Mesothelial cell of epicardium (in vitro differentiated cells): ENCODE measurements around the gene M1AP. TPM values are rescaled to one million over a fixed set of nuclear protein-coding genes. Genes with fewer than 3 reads are reported as not detected.
A peak's percentile ranks its signal among the peaks of the same experiment; 100 is the strongest.

ENCODE experiments used
- DNase-seq, 2 experiments: peaks; one replicate each; pipeline ENCODE4 v3.0.0; 2021; ENCODE audit warnings: low spot score in 2 of 2; ENCODE audit not compliant: unreplicated experiment in 2 of 2
- H3K27ac Mint-ChIP-seq: 2 replicates; pipeline ENCODE4 v1.8.0; 2021; ENCODE audit warnings: mixed read lengths
- H3K27me3 Mint-ChIP-seq: 2 replicates; pipeline ENCODE4 v1.8.0; 2021; ENCODE audit warnings: low read depth, mixed read lengths
- H3K36me3 Mint-ChIP-seq: 2 replicates; pipeline ENCODE4 v1.8.0; 2021; ENCODE audit warnings: mixed read lengths
- H3K4me1 Mint-ChIP-seq: 2 replicates; pipeline ENCODE4 v1.8.0; 2021; ENCODE audit warnings: mixed read lengths
- H3K4me3 Mint-ChIP-seq: 2 replicates; pipeline ENCODE4 v1.8.0; 2021; ENCODE audit warnings: mild to moderate bottlenecking, moderate library complexity, mixed read lengths
- H3K9me3 Mint-ChIP-seq: 2 replicates; pipeline ENCODE4 v1.8.0; 2021; ENCODE audit warnings: mixed read lengths
- total RNA-seq: library from RNA; stranded (reverse); gene quantifications from 3 replicates; pipeline ENCODE4 v1.2.1, GENCODE V29; 2021
- TF ChIP-seq, protein P1 (sequence below): fragments of 200-600 bp; sonication (generic); IDR thresholded peaks from one replicate; pipeline ENCODE4 v1.5.0; 2021; ENCODE audit warnings: antibody characterized with exemption; ENCODE audit not compliant: unreplicated experiment

The M1AP gene
- total RNA-seq, 1 donor from 2014 or later, result 7.4 TPM

DNA sequence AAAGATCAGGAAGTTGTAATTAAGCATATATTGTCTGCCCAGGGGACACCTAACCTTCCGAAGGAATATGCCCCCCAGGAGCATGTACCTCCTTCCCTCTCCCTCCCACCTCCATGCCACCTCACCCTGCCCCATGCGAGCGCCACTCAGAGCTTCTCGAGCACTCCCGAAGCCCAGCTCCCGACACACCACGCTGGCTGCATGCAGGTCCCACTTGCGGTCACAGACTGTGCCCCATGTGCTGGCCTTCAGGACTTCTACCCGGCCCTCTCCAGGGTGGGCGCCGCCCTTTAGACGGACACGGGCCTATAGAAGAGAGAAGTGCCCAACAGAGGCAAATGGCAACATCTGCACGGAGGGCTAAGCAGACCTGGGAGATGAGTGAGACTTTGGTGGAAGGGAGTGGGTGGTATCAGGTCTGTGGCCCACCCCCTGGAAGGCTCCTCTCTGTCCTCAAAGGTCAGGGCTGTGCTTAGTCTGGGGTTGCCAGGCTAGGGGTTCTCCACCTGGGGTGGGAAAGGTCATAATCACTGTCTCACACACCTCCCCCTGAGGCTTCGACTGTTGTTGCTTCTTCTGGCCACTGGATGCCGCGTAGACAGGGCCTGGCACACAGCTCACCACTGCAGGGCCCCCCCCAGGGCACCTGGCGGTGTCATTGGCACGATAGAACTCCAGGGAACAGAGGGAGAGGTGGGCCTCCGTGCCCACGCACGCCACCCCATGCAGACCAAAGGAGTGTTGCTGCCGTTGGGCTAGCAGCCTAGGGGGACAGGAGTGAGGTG, 111.8 kb downstream of the M1AP start:
- Mint-ChIP-seq H3K4me3 (no peak overlapping the region), H3K27me3 (no peaks in the 10 kb centered on the region), H3K9me3 (no peaks in the 10 kb centered on the region), H3K27ac (no peak overlapping the region), H3K4me1 (peaks cover 6% of the 10 kb centered on the region), H3K36me3 (no peaks in the 10 kb centered on the region)
- DNase-seq, result no peak
- TF ChIP-seq, protein P1, sequence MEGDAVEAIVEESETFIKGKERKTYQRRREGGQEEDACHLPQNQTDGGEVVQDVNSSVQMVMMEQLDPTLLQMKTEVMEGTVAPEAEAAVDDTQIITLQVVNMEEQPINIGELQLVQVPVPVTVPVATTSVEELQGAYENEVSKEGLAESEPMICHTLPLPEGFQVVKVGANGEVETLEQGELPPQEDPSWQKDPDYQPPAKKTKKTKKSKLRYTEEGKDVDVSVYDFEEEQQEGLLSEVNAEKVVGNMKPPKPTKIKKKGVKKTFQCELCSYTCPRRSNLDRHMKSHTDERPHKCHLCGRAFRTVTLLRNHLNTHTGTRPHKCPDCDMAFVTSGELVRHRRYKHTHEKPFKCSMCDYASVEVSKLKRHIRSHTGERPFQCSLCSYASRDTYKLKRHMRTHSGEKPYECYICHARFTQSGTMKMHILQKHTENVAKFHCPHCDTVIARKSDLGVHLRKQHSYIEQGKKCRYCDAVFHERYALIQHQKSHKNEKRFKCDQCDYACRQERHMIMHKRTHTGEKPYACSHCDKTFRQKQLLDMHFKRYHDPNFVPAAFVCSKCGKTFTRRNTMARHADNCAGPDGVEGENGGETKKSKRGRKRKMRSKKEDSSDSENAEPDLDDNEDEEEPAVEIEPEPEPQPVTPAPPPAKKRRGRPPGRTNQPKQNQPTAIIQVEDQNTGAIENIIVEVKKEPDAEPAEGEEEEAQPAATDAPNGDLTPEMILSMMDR, result no peak

- TF ChIP-seq, protein P1, result no peak
- Mint-ChIP-seq H3K4me3 (no peak overlapping the region), H3K4me1 (peaks cover 13% of the 10 kb centered on the region), H3K27me3 (no peaks in the 10 kb centered on the region), H3K27ac (no peak overlapping the region), H3K9me3 (no peaks in the 10 kb centered on the region), H3K36me3 (no peaks in the 10 kb centered on the region)
- DNase-seq, result no peak
Measured at GRCh38 chr2:74535440-74535965, 112.6 kb downstream of the M1AP start.

DNA sequence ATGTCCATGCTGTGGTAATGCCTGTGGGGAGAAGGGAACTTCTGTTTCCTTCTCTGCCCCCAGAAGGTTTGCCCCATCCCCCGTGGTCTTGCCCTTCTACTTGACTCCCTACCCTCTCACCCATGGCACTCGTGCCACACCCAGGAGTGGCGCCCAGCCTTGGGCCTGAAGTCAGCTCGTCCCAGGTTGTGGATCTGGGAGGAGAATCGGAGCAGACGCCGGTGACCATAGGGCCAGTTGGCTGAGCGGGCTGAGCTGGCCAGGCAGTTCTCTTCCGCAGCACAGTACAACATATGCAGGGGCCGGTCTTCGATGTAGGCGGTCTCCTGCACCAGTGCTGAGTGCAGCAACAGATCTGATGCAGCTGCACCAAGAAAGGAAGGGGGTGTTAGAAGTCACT, 113.7 kb downstream of the M1AP start:
- H3K4me1 Mint-ChIP-seq, result peaks cover 14% of the 10 kb centered on the region
- no peak for DNase-seq
- H3K4me3 Mint-ChIP-seq, result no peak overlapping the region
- H3K27me3 Mint-ChIP-seq, result no peaks in the 10 kb centered on the region
- no peaks in the 10 kb centered on the region for H3K36me3 Mint-ChIP-seq
- TF ChIP-seq, protein P1, result no peak
- no peaks in the 10 kb centered on the region for H3K9me3 Mint-ChIP-seq
- no peak overlapping the region for H3K27ac Mint-ChIP-seq

DNA sequence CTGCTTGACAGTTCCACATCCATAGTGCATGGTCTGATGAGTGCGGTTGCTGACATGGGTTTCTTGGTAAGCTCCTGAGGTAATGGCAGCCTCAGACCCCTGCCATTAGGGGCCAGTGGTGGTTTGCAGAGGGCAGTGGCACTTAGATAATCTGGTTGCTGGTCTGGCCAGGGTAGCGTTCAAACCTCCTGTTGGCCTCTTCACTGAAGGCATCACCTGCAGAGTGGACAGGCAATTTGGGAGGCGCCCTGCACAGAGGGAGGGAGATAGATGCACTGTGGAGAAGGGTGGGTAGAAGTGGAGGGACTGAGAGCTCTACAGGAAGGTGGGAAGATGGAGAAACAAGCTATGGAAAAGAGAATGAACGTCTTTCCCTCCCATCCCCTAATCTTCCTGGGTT, 114.7 kb downstream of the M1AP start:
- TF ChIP-seq, protein P1, result no peak
- Mint-ChIP-seq H3K27ac (no peak overlapping the region), H3K36me3 (no peaks in the 10 kb centered on the region), H3K9me3 (no peaks in the 10 kb centered on the region), H3K4me1 (peaks cover 21% of the 10 kb centered on the region), H3K27me3 (no peaks in the 10 kb centered on the region), H3K4me3 (no peak overlapping the region)
- no peak for DNase-seq

DNA sequence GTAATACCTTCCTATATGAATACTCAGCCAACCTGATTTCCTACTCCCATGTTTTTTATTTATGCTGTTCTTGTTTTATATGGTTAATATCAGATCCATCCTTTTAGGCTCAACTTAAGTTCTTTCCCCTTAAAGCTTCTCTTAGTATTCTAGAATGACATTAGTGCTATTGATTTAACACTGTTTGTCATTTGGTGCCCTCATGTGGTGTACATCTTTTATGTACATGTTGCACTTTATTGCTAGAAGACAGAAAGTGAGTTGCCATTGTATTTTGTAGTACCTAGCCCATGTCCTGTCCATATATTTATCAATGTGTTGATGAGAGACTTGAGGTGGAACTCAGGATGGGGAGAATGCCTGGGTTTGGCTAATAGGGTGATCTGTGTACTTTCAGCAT, 115.9 kb downstream of the M1AP start:
- no peaks in the 10 kb centered on the region for H3K27me3 Mint-ChIP-seq
- TF ChIP-seq, protein P1, result no peak
- DNase-seq, result no peak
- H3K27ac Mint-ChIP-seq, result no peak overlapping the region
- peak overlapping the region; percentile 41 for H3K4me3 Mint-ChIP-seq
- peaks cover 27% of the 10 kb centered on the region for H3K4me1 Mint-ChIP-seq
- peaks cover 5% of the 10 kb centered on the region for H3K36me3 Mint-ChIP-seq
- no peaks in the 10 kb centered on the region for H3K9me3 Mint-ChIP-seq
